ENCODE results near the gene FAM98C.
A peak's percentile ranks its signal among the peaks of the same experiment; 100 is the strongest.
"Not testable (repeated sequence)": the region's sequence is repeated elsewhere in the genome, so short reads cannot be mapped to it uniquely, and the experiment has no call there.

FAM98C gene

DNA sequence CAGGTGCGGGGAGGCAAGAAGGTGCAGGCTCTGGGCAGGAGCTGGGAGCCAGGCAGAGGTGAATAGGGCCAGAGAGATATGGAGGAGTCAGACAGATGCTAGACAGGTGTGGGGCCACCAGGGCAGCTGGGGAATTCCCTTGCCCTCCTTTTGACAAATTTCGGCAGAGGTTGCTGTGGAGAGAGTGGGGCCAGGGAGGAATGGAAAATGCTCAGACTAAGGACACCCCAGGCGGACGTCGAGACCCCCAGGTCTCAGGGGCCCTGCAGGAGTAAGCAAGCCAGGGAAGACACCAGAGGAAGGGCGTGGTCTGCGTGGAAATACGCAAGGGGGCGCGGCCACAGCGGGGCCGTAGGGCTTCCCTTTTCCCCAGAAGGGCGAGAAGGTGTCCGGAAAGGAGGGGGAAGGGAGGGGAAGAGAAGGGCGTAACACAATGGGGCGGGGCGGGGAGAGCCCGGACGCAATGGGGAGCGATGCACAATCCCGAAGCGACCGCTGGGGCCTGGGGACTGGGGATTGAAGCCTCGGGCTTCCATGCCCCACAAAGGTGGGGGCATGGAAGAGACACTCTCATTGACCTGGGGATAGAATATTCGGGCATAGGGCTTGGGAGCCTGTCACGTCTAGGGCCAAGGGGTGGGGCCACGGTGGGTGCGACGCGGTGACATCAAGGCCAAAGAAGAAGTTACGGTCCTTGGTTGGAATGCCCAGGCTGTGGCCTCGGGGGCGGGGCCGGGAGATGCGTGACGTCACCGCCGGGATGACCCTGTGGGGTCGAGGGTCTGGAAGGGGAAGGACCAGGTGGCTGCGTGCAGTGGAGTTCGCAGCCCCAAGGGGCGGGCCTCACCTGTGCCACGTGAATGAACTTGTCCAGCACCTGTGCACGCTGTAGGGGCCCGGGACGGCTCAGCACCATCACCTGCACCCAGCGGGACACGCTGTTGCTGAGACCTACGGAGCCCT lies 14.9 kb downstream of the FAM98C start:
- Histone ChIP-seq H3K27ac (ENCODE audit: low read depth, low read length) (no peak overlapping the region), H3K9ac (ENCODE audit: low read length) (no peak overlapping the region)

DNA sequence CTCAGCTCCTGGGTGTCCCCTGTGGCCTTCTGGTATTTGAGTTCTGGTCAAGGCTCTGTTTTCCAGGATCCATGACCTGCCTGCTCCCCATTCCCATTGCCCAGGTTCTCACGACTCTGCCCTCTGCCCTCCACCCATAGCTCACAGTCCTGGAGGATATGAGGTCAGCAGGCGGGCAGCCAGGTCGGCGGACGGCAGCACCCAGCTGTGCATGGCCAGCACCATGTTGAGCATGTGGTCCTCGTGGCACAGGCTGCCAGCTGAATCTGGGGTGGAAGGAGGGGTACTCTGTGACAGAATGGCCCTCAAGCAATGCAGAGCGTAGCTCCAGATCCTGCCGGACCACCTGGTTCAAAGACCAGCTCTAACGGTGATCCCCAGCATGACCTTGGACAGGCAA lies 18.0 kb downstream of the FAM98C start:
- no peaks in the 10 kb centered on the region for H3K9me3 ChIP-seq (ENCODE audit: low read length)
- no peaks in the 10 kb centered on the region for H3K4me1 ChIP-seq (ENCODE audit: insufficient read depth, low read length)
- H3K4me3 ChIP-seq (ENCODE audit: low read depth in 1 of 2, low read length in 2 of 2): no peak overlapping the region
- no peak overlapping the region for H3K9ac ChIP-seq (ENCODE audit: low read length)
- H3K27me3 ChIP-seq (ENCODE audit: control insufficient read depth in 1 of 2, insufficient read depth in 2 of 2, low read length in 2 of 2): peaks cover 0 to 28% of the 10 kb centered on the region in 2 donors
- no peaks in the 10 kb centered on the region for H3K36me3 ChIP-seq (ENCODE audit: insufficient read depth, low read length)
- no peak overlapping the region for H3K27ac ChIP-seq (ENCODE audit: low read depth, low read length)

More for the DNA sequence above, 14.9 kb downstream of the FAM98C start:
- H3K4me3 ChIP-seq (ENCODE audit: low read depth in 1 of 2, low read length in 2 of 2): peak overlapping the region in 1 of 2 donors; percentile 27
- H3K27me3 ChIP-seq (ENCODE audit: control insufficient read depth in 1 of 2, insufficient read depth in 2 of 2, low read length in 2 of 2): peaks cover 0 to 15% of the 10 kb centered on the region in 2 donors
- H3K9me3 ChIP-seq (ENCODE audit: low read length): no peaks in the 10 kb centered on the region
- H3K36me3 ChIP-seq (ENCODE audit: insufficient read depth, low read length): no peaks in the 10 kb centered on the region
- H3K4me1 ChIP-seq (ENCODE audit: insufficient read depth, low read length): no peaks in the 10 kb centered on the region

DNA sequence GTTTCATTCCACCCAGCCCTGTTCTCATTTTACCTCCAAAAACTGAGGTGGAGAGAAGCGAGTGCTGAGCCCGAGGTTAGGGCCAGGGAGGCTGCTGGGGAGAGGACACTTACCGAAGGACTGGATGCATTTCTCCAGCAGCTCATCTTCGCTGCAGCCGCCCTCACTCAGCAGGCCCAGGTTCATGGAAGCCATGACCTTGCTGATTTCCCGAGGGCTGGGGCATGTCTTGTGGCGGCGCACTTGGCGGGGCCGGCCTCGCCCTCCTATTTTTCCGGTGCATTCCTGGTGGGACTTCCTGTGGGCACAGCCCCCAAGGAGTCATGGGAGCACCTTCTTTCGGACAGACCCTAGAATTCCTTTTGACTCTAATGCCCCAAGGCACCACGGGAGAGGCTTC lies 19.0 kb downstream of the FAM98C start:
- Histone ChIP-seq H3K36me3 (ENCODE audit: insufficient read depth, low read length) (no peaks in the 10 kb centered on the region), H3K27ac (ENCODE audit: low read depth, low read length) (no peak overlapping the region), H3K4me3 (ENCODE audit: low read depth in 1 of 2, low read length in 2 of 2) (no peak overlapping the region), H3K9ac (ENCODE audit: low read length) (no peak overlapping the region), H3K9me3 (ENCODE audit: low read length) (no peaks in the 10 kb centered on the region), H3K4me1 (ENCODE audit: insufficient read depth, low read length) (no peaks in the 10 kb centered on the region), H3K27me3 (ENCODE audit: control insufficient read depth in 1 of 2, insufficient read depth in 2 of 2, low read length in 2 of 2) (peaks cover 0 to 28% of the 10 kb centered on the region in 2 donors)

DNA sequence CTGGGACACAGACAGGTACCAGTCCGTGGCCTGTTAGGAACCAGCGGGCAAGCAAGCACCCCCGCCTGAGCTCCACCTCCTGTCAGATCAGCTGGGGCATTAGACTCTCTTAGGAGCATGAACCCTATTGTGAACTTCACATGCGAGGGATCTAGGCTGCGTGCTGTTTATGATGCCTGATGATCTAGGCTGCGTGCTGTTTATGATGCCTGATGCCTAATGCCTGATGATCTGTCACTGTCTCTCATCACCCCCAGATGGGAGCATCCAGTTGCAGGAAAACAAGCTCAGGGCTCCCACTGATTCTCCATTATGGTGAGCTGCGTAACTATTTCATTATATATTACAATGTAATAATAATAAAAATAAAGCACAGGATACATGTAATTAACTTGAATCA lies 19.5 kb downstream of the FAM98C start:
- no peak overlapping the region for H3K4me3 ChIP-seq (ENCODE audit: low read depth in 1 of 2, low read length in 2 of 2)
- H3K9ac ChIP-seq (ENCODE audit: low read length): no peak overlapping the region
- no peaks in the 10 kb centered on the region for H3K9me3 ChIP-seq (ENCODE audit: low read length)
- H3K27me3 ChIP-seq (ENCODE audit: control insufficient read depth in 1 of 2, insufficient read depth in 2 of 2, low read length in 2 of 2): peaks cover 0 to 26% of the 10 kb centered on the region in 2 donors
- H3K4me1 ChIP-seq (ENCODE audit: insufficient read depth, low read length): no peaks in the 10 kb centered on the region
- no peak overlapping the region for H3K27ac ChIP-seq (ENCODE audit: low read depth, low read length)
- H3K36me3 ChIP-seq (ENCODE audit: insufficient read depth, low read length): no peaks in the 10 kb centered on the region

DNA sequence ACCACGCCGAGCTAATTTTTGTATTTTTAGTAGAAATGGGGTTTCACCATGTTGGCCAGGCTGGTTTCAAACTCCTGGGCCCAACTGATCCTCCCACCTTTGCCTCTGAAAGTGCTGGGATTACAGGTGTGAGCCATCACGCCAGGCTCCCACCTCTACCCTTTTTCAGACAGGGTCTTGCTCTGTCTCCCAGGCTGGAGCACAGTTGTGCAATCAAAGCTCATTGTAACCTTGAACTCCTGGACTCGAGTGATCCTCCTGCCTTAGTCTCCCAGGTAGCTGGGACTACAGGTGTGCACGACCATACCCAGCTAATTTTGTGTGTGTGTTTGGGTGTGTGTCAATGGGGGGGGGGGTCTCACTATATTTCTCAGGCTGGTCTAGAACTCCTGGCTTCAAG lies 21.4 kb downstream of the FAM98C start:
- no peak overlapping the region for H3K9ac ChIP-seq (ENCODE audit: low read length)
- no peak overlapping the region for H3K4me3 ChIP-seq (ENCODE audit: low read depth in 1 of 2, low read length in 2 of 2)
- no peaks in the 10 kb centered on the region for H3K9me3 ChIP-seq (ENCODE audit: low read length)
- no peak overlapping the region for H3K27ac ChIP-seq (ENCODE audit: low read depth, low read length)
- peaks cover 0 to 13% of the 10 kb centered on the region in 2 donors for H3K27me3 ChIP-seq (ENCODE audit: control insufficient read depth in 1 of 2, insufficient read depth in 2 of 2, low read length in 2 of 2)
- no peaks in the 10 kb centered on the region for H3K36me3 ChIP-seq (ENCODE audit: insufficient read depth, low read length)
- no peaks in the 10 kb centered on the region for H3K4me1 ChIP-seq (ENCODE audit: insufficient read depth, low read length)

DNA sequence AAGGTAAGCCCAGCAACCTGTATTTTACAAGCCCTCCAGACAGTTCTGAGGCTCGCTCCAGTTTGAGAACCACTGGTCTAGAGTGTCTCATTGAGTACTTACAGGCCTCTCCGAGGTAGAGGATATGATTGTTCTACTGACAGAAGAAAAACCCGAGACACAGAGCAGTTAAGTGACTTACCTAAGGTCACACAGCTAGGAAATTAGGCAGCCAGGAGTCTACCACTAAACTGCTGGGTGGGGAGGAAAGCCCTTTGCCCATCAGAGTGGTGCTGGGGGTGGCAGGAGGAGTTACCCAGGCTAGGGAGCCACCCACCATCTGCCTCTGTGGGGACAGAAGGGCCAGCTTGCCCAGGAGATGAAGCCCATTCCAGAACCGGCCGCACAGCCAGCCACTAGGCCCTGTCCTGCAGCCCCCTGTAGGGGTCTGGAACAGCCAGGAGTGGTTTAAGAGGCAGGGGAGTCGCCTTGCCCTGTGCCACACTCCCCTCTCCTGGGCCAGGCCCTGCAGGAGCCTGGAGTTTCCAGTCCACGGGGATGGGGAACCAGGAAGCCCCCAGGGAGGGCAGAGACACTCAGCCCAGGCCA lies 22.4 kb downstream of the FAM98C start:
- Histone ChIP-seq H3K36me3 (ENCODE audit: insufficient read depth, low read length) (no peaks in the 10 kb centered on the region), H3K27me3 (ENCODE audit: control insufficient read depth in 1 of 2, insufficient read depth in 2 of 2, low read length in 2 of 2) (peaks cover 0 to 13% of the 10 kb centered on the region in 2 donors), H3K4me3 (ENCODE audit: low read depth in 1 of 2, low read length in 2 of 2) (no peak overlapping the region), H3K27ac (ENCODE audit: low read depth, low read length) (no peak overlapping the region), H3K9ac (ENCODE audit: low read length) (no peak overlapping the region), H3K9me3 (ENCODE audit: low read length) (no peaks in the 10 kb centered on the region), H3K4me1 (ENCODE audit: insufficient read depth, low read length) (no peaks in the 10 kb centered on the region)

DNA sequence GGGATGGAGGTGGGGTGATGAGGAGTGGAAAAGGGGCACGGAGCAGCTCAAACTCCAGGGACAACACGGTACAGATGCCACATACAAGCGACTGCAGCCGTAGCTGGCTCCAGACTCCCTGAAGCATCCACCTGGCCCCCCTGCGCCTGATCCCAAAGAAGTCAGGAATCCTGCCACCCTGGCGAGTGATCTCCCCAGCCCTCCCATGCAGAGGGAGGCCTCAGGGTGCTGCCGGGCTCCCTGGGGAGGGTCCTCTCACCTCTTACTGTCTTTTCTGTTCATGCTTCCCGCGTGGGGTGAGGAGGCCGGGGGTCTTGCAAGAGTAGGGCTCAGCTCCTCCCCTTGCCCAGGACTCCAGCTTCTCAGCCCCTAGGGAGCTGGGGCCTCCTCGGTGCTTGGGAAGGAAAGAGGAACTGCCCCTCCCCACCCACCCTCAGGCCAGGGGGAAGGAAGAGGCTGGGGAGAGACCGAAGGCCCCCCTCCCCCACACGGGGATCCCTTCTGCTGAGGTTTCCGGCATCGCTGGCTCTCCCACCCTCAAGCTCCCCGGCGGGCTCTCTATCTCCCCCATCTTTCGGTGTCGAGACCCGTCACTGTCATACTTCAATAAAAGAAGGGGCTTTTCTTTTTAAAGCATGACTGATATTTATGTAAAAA lies 23.0 kb downstream of the FAM98C start, which contains the start of gene RASGRP4:
Gene RASGRP4 (minus strand): TSS at position 410 of the 657 bp plus-strand sequence. CDS start 128 bp downstream, at position 282.
- H3K9ac ChIP-seq (ENCODE audit: low read length): no peak within 1 kb of the TSS
- H3K4me3 ChIP-seq (ENCODE audit: low read depth in 1 of 2, low read length in 2 of 2): no peak within 1 kb of the TSS

DNA sequence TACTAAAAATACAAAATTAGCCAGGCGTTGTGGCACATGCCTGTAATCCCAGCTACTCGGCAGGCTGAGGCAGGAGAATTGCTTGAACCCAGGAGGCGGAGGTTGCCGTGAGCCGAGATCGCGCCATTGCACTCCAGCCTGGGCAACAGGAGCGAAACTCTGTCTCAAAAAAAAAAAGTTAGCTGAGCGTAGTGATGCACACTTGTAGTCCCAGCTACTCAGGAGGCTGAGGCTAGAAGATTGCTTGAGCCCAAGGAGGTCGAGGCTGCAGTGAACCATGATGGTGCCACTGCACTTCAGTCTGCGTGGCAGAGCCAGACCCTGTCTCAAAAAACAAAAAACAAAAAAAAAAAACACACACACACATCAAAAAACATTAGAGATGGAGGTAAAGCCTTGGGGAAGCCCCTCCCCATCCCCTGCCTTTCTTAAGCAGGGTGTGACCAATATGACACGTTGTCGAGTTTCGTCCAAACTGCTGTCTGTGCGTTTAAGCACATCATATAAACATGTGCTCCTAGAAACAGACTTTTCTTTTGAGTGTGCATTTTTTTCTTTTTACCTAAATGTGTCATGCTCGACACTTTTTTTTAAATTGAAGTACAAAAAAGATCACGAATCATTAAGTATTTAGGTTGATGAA lies 24.3 kb downstream of the FAM98C start:
- not testable (repeated sequence) for H3K9ac ChIP-seq (ENCODE audit: low read length); H3K36me3 ChIP-seq (ENCODE audit: insufficient read depth, low read length); H3K9me3 ChIP-seq (ENCODE audit: low read length); H3K27ac ChIP-seq (ENCODE audit: low read depth, low read length); H3K4me1 ChIP-seq (ENCODE audit: insufficient read depth, low read length); H3K4me3 ChIP-seq (ENCODE audit: low read depth in 1 of 2, low read length in 2 of 2)
- peaks cover 0 to 13% of the 10 kb centered on the region in 2 donors for H3K27me3 ChIP-seq (ENCODE audit: control insufficient read depth in 1 of 2, insufficient read depth in 2 of 2, low read length in 2 of 2)

More for the DNA sequence above, 23.0 kb downstream of the FAM98C start, which contains the start of gene RASGRP4:
- Histone ChIP-seq H3K27ac (ENCODE audit: low read depth, low read length) (no peak within 1 kb of the TSS), H3K27me3 (ENCODE audit: control insufficient read depth in 1 of 2, insufficient read depth in 2 of 2, low read length in 2 of 2) (peaks cover 0 to 13% of the 10 kb centered on the region in 2 donors), H3K4me1 (ENCODE audit: insufficient read depth, low read length) (no peaks in the 10 kb centered on the region), H3K9me3 (ENCODE audit: low read length) (no peaks in the 10 kb centered on the region), H3K36me3 (ENCODE audit: insufficient read depth, low read length) (no peaks in the 10 kb centered on the region)

DNA sequence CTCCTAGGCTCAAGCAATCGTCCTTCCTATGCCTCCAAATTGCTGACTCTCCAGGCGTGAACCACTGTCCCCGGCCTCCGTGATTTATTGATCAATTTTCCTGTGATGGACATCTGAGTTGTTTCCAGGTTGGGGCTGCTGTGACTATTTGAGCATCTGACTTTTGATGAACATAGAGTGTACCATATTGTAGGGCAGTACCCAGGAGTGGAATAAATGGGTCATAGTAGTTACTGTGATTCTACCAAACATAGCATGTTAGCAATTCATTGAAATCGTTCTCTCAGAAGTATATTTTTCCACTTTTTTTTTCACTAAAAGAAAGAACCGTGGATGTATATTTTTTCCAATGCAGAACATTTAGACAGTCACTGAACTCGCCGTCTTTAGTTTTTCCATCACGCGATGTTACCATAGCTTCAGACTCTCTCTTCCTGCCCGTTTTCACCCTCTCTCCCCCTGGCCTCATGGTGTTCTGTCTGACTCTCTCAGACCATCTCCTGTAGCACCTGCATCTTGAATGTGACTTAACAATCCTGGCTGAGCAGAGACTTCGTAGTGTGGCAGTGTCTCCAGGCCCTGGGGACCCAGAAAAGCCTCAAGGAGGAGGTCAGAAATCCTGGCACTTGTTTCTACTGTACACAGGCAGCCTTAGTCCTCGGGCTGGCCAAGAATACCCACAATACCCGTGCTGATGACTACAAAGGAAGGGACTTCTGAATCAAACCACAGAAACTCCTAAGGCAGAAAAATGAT lies 26.3 kb downstream of the FAM98C start:
- H3K4me1 ChIP-seq (ENCODE audit: insufficient read depth, low read length): no peaks in the 10 kb centered on the region
- H3K27me3 ChIP-seq (ENCODE audit: control insufficient read depth in 1 of 2, insufficient read depth in 2 of 2, low read length in 2 of 2): peaks cover 0 to 26% of the 10 kb centered on the region in 2 donors
- H3K4me3 ChIP-seq (ENCODE audit: low read depth in 1 of 2, low read length in 2 of 2): no peak overlapping the region
- no peak overlapping the region for H3K27ac ChIP-seq (ENCODE audit: low read depth, low read length)
- H3K36me3 ChIP-seq (ENCODE audit: insufficient read depth, low read length): no peaks in the 10 kb centered on the region
- no peak overlapping the region for H3K9ac ChIP-seq (ENCODE audit: low read length)
- no peaks in the 10 kb centered on the region for H3K9me3 ChIP-seq (ENCODE audit: low read length)

DNA sequence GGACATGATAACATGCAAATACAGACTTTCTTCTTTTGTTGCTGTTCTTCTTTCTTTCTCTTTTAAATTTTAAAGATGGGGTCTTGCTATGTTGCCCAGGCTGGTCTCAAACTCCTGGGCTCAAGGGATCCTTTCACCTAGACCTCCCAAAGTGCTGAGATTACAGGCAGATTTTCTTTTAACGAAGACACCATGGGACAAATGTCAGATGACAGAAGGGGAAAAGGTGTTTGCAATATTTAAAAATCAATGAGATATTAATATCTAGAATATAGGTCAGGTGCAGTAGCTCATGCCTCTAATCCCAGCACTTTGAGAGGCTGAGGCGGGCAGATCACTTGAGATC lies 26.9 kb downstream of the FAM98C start:
- Histone ChIP-seq H3K27me3 (ENCODE audit: control insufficient read depth in 1 of 2, insufficient read depth in 2 of 2, low read length in 2 of 2) (peaks cover 3 to 29% of the 10 kb centered on the region in 2 donors), H3K4me3 (ENCODE audit: low read depth in 1 of 2, low read length in 2 of 2) (no peak overlapping the region), H3K9me3 (ENCODE audit: low read length) (no peaks in the 10 kb centered on the region), H3K27ac (ENCODE audit: low read depth, low read length) (no peak overlapping the region), H3K4me1 (ENCODE audit: insufficient read depth, low read length) (no peaks in the 10 kb centered on the region), H3K9ac (ENCODE audit: low read length) (no peak overlapping the region), H3K36me3 (ENCODE audit: insufficient read depth, low read length) (no peaks in the 10 kb centered on the region)

All from muscle layer of colon (tissue), 2 donors.